HG03442 (cell line): Measurements from ENCODE around the gene MAOA.
"Not testable (repeated sequence)": the region's sequence is repeated elsewhere in the genome, so short reads cannot be mapped to it uniquely, and the experiment has no call there.

Experiments
- ATAC-seq: cut with Tn5 transposase; IDR thresholded peaks from one replicate; pipeline ENCODE4 v1.9.1; 2021; ENCODE audit warnings: mild to moderate bottlenecking, moderate library complexity; ENCODE audit not compliant: unreplicated experiment

The MAOA gene

DNA sequence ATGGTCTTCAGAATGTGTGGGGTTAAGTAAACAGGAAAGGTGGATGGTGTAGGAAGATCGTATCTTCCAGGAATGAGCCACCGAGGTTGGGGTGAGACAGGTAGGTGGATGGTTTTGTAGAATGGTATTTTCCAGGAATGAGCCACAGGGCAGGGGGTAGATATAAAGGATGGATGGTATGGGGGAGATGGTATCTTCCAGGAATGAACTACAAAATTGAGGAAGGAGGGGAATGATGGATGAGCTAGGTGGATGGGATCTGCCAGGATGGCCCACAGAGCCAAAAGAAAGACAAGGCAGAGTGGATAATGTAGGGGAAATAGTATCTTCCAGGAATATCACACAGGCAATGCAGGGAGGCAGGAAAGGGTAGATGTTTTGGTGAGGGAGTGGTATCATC is 60.0 kb downstream of the MAOA start:
- ATAC-seq, result no peak

DNA sequence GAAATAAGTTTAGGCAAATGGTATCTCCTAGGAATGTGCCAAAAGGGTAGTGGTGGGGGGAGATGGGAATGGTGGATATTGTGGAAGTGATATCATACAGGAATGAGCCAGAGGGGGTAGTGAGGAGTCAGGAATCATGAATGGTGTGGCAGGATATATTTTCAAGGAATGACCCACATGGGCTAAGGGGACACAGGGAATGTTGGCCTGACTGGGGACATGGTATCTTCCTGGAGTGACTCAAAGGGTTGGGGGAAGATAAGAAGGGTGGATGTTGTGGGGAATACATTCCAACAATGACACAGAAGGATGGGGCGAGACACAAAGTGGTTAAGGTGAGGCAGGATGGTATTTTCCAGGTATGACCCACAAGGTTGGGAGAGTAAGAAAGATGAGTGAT is 60.6 kb downstream of the MAOA start:
- ATAC-seq, result no peak

DNA sequence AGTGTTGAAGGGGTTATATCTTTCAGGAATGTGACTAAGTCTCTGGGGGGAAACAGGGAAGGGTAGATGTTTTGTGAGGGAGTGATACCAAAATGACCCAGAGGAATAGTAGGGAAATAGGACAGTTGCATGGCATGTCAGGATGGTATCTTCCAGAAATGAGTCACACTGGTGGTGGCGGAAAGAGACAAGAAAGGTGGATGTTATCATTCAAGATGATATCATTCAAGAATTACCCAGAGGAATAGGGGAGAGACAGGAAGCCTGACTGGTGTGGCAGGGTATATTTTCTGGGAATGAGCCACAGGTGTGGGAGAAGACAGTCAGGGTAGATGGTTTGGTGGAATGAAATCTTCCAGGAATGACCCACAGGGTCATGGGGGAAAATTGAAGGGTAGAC is 61.1 kb downstream of the MAOA start:
- ATAC-seq, result no peak

DNA sequence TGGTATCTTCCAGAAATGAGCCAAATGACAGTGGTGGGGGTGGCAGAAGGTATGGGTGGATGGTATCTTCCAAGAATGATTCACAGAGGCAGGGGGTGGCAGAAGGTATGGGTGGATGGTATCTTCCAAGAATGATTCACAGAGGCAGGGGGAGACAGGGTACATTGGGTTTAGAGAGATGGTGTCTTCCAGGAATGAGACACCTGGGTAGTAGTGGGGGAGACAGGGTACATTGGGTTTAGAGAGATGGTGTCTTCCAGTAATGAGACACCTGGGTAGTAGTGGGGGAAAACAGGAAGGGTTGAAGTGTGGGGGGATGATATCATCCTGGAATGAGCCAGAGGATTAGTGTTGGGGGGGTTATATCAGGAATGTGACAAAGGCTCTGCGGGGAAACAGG is 62.0 kb downstream of the MAOA start:
- ATAC-seq, result no peak

DNA sequence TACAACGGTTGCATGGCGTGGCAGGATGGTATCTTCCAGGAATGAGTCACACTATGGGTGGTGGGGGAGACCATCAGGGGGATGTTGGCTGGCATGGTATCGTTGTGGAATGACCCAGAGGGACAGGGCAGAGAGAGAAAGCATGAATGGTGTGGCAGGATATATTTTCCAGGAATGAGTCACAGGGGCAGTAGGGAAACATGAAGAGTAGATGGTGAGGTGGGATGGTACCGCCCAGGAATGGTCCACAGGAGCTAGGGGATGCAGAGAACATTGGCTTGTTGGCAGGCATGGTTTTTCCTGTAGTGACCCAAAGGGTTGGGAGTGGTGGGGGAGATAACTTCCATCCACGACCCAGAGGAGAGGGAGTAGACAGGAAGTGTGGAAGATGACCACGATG is 62.4 kb downstream of the MAOA start:
- no peak for ATAC-seq

DNA sequence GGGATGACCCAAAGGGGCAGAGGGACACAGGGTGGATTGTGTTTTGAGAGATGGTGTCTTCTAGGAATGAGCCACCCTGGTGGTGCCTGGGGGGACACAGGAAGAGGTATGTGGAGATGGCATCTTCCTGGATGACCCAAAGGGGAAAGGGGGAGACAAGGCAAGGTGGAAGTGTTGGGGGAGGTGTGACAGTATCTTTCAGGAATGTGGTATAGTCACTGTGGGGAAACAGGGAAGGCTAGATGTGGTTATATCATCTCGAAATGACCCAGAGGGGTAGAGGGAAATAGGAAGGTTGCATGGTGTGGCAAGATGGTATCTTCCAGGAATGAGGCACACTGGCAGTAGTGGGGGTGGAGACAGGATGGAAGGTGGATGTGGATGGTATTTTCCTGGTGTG is 62.9 kb downstream of the MAOA start:
- ATAC-seq, result no peak

DNA sequence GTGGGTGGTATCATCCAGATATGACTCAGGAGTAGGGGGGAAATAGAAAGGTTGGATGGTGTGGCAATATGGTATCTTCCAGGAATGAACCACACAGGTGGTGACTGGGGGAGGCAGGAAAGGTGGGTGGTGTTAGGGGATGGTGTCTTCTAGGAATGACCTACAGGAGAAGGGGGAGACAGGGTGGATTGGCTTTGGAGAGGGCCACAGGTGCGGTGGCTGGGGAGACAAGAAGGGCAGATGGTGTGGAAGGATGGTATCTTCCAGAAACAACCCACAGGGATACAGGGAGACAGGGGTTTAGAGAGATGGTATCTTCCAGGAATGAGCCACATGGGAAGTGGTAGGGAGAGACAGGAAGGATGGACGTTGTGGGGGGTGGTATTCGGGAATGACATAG is 64.0 kb downstream of the MAOA start:
- no peak for ATAC-seq

DNA sequence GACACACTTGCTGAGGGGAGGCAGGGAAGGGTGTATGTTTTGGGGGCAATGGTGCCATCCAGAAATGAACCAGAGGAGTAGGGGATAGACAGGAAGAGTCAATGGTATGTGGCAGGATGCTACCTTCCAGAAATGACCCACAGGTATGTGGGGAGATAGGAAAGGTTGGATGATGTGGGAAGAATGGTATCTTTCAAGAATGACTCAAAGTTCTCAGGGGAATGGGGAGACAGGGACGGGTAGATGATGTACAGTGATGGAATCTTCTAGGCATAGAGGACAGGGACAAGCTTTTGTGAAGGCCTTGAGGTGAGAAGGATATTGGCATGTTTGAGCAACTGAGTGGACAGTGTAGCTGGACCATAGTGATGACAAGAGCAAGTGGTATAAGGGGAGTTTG is 64.9 kb downstream of the MAOA start:
- ATAC-seq, result no peak

DNA sequence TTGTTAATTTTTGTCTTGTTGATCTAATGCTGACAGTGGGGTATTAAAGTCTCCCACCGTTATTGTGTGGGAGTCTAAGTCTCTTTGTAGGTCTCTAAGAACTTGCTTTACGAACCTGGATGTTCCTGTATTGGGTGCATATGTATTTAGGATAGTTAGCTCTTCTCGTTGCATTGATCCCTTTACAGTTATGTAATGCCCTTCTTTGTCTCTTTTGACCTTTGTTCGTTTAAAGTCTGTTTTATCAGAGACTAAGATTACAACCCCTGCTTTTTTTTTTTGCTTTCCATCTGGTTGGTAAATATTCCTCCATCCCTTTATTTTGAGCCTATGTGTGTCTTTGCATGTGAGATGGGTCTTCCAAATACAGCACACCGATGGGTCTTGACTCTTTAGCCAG is 69.1 kb downstream of the MAOA start:
- ATAC-seq, result not testable (repeated sequence)

DNA sequence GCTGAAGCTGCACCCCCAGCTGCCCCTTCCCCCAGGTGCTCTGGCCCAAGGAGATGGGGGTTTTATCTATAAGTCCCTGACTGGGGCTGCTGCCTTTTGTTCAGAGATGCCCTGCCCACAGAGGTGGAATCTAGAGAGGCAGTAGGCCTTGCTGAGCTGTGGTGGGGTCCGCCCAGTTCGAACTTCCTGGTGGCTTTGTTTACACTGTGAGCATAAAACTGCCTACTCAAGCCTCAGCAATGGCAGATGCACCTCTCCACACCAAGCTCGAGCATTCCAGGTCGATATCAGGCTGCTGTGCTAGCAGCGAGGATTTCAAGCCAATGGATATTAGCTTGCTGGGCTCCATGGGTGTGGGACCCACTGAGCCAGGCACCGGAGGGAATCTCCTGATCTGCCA is 71.2 kb downstream of the MAOA start:
- not testable (repeated sequence) for ATAC-seq

DNA sequence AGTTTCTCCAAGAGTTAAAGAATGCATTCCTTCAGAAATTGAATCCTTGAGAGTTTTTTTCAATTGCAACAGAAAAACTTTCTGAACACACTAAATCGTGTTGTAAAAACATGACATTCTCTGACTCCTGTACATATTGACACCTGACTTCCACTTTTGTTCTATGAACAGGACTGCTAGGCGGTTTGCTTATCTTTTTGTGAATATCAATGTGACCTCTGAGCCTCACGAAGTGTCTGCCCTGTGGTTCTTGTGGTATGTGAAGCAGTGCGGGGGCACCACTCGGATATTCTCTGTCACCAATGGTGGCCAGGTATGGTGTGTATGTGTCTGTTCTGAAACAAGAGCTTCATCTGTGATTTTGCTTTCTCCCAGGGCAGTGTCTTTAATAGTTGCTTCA is 71.9 kb downstream of the MAOA start:
- ATAC-seq, result no peak

DNA sequence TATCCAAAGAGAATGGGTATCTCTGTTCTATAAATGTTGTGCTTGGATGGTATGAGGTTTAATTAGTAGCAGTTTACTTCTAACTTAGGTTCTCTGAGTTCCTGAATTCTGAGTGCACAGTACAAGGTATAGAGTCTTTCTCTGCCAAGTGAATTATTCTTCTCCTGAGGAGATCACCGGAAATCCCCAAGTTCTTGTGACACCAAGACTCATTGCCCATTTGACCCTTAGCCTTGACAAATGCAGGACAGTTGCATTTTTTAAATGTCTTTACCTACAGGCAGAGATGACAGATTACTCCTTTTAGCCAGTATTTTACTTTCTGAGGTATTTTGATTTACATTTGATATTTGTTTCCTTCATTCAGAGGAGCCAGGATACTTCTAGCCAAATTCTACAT is 72.9 kb downstream of the MAOA start:
- no peak for ATAC-seq

DNA sequence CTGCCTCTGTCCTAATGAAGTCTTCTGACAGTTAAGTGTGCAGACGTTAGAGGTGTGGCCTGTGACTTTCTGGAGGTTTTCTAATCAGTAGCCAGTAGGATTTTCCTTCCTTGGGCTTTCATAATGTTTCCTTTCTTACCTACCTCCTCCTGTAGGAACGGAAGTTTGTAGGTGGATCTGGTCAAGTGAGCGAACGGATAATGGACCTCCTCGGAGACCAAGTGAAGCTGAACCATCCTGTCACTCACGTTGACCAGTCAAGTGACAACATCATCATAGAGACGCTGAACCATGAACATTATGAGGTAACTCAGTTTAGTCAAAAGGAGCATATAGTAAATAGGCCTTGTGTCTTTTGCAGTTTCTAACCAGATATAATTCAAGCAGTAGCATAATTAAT is 75.0 kb downstream of the MAOA start:
- ATAC-seq, result no peak

DNA sequence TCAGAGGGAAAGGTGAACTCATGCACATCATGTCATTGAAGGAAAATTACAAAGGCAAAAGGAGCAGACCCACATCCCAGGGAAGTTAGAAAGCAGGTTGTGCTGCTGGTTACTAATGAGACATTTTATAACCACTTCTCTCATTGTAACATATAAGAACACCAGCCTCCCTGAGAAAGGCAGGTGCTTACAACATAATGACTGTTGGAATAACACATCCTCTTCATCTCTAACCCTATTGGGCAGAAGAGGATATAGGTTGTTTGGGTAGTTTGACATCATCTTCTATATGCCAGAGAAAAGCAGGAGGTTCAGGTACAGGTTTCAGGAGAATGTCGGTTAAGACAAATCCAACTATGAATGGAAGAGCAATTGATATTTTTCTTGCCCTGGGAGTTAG is 77.6 kb downstream of the MAOA start:
- ATAC-seq, result no peak

DNA sequence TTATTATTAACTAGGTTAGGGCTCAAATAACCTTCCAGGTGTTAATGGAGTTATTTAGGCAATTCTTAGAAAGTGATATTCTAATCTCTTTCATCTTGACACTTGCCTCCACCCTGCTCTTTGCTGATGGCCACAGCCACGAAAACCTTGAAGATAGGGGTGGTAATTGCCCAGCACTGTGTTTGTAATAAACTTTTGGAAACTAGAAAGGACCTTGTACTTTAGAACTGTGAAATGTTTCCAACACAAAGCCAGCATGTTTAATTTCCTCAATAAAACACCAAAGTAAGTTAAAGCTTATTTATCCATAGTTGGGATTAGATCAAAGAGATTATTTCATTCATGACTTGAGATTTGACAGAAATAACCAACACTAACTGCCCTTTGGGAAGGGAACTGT is 78.3 kb downstream of the MAOA start:
- ATAC-seq, result no peak

DNA sequence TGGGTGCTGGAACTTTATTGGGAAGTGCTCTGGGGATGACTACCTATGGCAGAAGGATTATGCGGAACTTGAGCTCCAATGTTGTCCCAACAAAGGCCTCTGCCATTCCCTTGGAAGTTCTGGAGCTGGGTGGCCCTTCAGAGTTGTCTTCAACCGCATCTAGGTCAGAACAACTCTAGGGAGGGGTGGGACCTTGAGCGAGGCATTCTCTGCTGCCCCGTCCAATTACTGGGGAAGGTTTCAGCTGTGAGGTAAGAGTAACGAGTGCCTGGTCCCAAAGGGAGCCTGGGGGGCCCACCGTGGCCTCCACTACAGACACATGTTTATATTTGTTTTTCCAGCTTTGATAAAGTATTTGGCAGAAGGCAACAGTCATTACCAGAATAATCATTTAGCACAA is 79.4 kb downstream of the MAOA start:
- no peak for ATAC-seq

DNA sequence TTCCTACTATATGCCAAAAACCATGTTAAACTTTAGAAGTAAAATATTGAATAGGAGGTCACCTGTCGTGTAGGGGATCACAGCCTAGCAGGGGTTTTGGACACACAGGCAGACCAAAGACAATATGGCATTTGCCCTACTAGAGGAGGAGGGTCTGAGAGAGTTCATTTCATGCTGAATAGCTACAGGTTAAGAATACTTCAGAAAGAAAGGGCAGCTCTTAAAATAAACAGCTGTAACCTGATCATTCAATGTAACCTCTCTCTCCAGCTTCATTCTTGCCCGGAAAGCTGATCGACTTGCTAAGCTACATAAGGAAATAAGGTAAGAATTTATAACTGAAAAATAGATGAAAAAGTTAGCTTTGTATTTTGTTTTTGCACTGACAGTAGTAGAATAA is 79.9 kb downstream of the MAOA start:
- ATAC-seq, result no peak

DNA sequence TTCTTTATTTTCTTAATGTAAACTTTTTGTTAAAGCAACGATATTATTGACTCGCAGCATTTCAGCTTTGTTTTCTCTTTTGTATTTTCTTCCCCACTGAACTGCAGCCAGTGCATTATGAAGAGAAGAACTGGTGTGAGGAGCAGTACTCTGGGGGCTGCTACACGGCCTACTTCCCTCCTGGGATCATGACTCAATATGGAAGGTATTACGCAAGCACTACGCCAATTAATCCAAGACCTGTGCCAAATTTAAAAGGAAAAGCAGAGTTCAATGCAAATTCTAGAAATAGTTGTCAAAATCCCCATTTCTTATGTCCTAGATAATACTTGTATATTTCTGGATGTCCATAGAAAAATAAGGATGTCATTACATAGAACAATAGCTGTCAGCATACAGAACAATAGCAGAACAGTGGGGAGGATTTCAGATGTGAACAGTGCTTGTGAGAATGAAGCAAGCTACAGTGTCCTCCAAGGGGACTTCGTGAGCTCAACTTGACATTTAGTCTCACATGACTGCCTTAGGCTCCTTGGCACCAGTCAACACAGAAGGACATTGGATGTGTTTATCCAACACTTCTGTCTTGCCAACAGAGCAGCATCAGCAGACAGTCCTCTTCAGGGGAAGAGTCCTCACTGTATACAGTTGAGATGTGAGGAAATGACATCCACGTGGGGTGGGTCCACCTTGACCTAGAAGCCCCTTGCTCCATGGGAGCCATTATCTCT is 85.9 kb downstream of the MAOA start:
- ATAC-seq, result no peak

DNA sequence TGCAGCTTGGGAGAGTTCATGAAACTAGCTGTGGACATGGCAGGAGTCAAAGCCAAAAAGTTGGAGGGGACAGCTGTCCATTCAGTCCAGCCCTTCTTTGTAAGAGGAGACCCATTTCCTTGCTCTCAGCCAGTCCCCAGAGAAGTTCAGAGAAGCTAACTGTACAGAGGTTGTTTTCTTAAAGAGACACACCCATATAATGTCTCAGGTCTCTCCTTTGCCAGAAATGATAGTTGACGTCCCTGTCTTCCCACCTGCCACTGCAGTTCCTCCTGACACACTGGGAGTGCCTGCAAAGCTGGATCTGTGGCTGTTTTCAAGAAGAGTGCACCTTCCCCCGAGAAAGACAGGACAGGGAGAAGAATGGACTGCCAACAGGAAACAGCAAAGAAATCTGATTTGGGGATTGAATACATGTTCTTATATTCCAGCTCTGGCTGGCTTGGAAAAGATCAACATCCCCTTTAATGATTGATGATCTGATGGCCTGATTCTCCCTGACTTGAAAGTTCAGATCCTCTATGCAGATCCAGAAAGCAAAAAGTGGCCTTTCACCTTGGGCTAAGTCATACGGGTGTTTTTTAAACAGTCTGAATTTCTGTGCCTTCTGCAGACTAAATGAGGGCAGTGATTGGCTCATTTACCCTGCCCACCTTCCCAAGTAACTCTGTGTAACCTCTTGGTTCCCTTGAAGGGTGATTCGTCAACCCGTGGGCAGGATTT is 87.2 kb downstream of the MAOA start:
- no peak for ATAC-seq

DNA sequence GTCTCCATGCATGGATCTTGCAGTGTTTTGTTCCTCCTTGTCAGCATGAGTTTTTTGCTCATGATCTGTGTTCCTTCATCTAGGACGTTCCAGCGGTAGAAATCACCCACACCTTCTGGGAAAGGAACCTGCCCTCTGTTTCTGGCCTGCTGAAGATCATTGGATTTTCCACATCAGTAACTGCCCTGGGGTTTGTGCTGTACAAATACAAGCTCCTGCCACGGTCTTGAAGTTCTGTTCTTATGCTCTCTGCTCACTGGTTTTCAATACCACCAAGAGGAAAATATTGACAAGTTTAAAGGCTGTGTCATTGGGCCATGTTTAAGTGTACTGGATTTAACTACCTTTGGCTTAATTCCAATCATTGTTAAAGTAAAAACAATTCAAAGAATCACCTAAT is 88.2 kb downstream of the MAOA start:
- ATAC-seq, result no peak

DNA sequence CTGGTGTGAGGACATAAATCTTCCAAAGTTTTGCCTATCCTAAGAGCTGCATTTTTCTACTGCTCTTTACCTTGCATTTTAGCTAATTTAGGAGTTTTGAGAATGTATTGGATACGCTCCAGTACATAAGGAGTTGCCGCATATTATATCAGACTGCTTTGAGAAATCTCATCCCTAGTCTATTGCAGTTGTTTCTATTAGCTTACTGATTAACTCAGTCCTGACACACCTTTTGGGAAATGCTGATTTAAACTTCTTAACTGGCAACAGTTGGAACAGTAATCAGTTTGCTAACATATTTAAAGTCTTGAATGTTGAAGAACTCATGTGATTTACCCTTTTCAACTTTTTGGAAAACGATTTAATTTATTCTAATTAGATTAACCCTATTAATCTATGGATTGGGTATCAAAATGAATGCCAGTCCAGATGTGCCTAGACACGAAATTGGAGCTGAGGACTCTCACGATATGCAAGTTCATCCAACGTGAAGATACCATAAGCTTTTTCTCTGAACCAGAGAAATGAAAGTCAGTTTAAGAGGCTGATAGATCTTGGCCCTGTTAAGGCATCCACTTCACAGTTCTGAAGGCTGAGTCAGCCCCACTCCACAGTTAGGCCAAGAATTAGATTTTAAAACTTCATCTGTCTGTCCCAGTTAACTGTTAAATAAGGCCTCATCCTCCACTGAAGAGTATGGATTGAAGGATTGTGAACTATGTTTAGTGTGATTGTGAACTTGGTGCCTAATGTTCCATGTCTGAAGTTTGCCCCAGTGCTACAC is 90.0 kb downstream of the MAOA start:
- ATAC-seq, result no peak

DNA sequence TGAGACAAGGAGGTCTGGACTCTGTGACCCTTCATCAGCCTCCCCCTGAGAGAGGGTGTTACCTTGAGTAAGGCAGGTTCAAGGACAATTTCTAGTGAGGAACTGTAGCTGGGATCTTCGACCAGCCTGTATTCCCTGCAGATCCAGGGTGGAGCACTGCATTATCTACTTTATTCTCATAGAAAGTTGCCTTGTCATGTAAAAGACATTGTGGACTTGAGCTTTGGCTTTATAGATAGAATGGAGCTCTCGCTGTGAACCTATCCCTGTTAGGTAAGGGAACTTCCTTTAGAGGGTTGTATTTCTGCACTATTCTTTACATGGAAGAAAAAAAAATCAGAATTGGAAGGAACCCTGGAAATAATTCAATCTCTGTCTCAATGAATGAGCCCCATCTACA is 91.4 kb downstream of the MAOA start:
- ATAC-seq, result no peak
